K562 (cell line): ENCODE data around the gene BPTF. TPM values are rescaled to one million over a fixed set of nuclear protein-coding genes. Genes with fewer than 3 reads are reported as not detected.

Experiments
- ATAC-seq: fragments of 200-7000 bp; cut with Tn5 transposase; 3 replicates; pipeline ENCODE4 v1.9.1; 2020; ENCODE audit warnings: moderate library complexity
- BruUV-seq: library from RNA; stranded (reverse); fragments of 400-500 nt; replicated peaks from 2 replicates; lab custom pipeline; 2021; lab: Mats Ljungman, UMichigan
- CTCF ChIA-PET: fragments of 300-600 bp; formaldehyde crosslinking; extraction: SDS; loops from one replicate; lab custom pipeline; 2021; ENCODE audit warnings: low intra/inter-chr PET ratio; lab: Yijun Ruan, JAX
- POLR2A ChIA-PET: fragments of 300-600, 350-650 bp; sonication (Branson Sonifier 250); formaldehyde crosslinking; extraction: SDS; loops from one replicate; lab custom pipeline; 2021; ENCODE audit warnings: antibody characterized with exemption, inconsistent platforms; lab: Yijun Ruan, JAX
- DNase-seq, 4 experiments: peaks; one replicate each; pipeline versions ENCODE4 v3.0.0 to v3.0.0-alpha.2; 2011 to 2018; ENCODE audit warnings: low spot score in 3 of 4, mixed read lengths in 3 of 4; ENCODE audit errors: extremely low read depth in 1 of 4
- FAIRE-seq: peaks from 2 replicates; lab custom pipeline; 2011; peaks lifted over from hg19 to GRCh38; lab: Jason Lieb, UNC
- H2AFZ ChIP-seq: 2 replicates; pipeline ENCODE4 v1.6.0; 2011; ENCODE audit warnings: low read depth, low read length, control low read depth, inconsistent platforms
- H3K27ac ChIP-seq: fragments of 200-600 bp; 3 replicates; pipeline ENCODE4 v1.8.0; 2011; ENCODE audit warnings: low read depth, mild to moderate bottlenecking, control low read depth, inconsistent platforms, low read length, moderate library complexity, mixed read lengths; ENCODE audit errors: extremely low read depth
- H3K27me3 ChIP-seq, 2 experiments: fragments of 300-600 bp in 1 of 2; 2 replicates in 1 of 2; 3 replicates in 1 of 2; pipeline versions ENCODE4 v1.6.0 to v1.8.0; 2011; ENCODE audit warnings: inconsistent platforms in 2 of 2, low read length in 2 of 2, mild to moderate bottlenecking in 1 of 2, mixed read lengths in 1 of 2, moderate library complexity in 1 of 2; ENCODE audit not compliant: control insufficient read depth in 2 of 2, insufficient read depth in 2 of 2
- H3K36me3 ChIP-seq: fragments of 300-600 bp; 3 replicates; pipeline ENCODE4 v1.8.0; 2011; ENCODE audit warnings: mild to moderate bottlenecking, low read length, inconsistent platforms; ENCODE audit not compliant: control insufficient read depth, insufficient read depth
- H3K4me1 ChIP-seq, 2 experiments: fragments of 200-600 bp in 1 of 2; replicated peaks in 1 of 2; 2 replicates in 1 of 2; 3 replicates in 1 of 2; pipeline versions ENCODE4 v1.5.1 to v1.8.0; 2011; ENCODE audit warnings: inconsistent platforms in 2 of 2, low read length in 2 of 2, mild to moderate bottlenecking in 1 of 2, mixed read lengths in 1 of 2, moderate library complexity in 1 of 2; ENCODE audit not compliant: control insufficient read depth in 2 of 2, insufficient read depth in 2 of 2
- H3K4me2 ChIP-seq: 2 replicates; pipeline ENCODE4 v1.6.1; 2011; ENCODE audit warnings: low read length, control low read depth, inconsistent platforms, mixed read lengths; ENCODE audit not compliant: insufficient read depth
- H3K4me3 ChIP-seq: fragments of 200-600 bp; sonication (generic), shearing (Covaris generic); 2 replicates; pipeline ENCODE4 v1.5.1; 2016; ENCODE audit warnings: control low read depth, inconsistent platforms
- H3K79me2 ChIP-seq: fragments of 200-600 bp; 3 replicates; pipeline ENCODE4 v1.8.0; 2011; ENCODE audit warnings: low read length, inconsistent platforms; ENCODE audit not compliant: control insufficient read depth, insufficient read depth
- H3K9ac ChIP-seq, 2 experiments: 2 replicates each; pipeline versions ENCODE4 v1.6.0 to v1.6.1; 2011; ENCODE audit warnings: low read depth in 2 of 2, low read length in 2 of 2, control low read depth in 1 of 2, inconsistent platforms in 1 of 2, mild to moderate bottlenecking in 1 of 2, mixed read lengths in 1 of 2; ENCODE audit not compliant: insufficient read depth in 1 of 2
- H3K9me1 ChIP-seq: one replicate; pipeline ENCODE4 v1.6.0; 2011; ENCODE audit warnings: inconsistent platforms, mild to moderate bottlenecking, low read length, moderate library complexity; ENCODE audit not compliant: control insufficient read depth, insufficient read depth
- H3K9me3 ChIP-seq: replicated peaks from 2 replicates; pipeline ENCODE4 v1.5.1; 2011; ENCODE audit warnings: low read depth, low read length, inconsistent platforms; ENCODE audit not compliant: control insufficient read depth, insufficient read depth
- H4K20me1 ChIP-seq: replicated peaks from 2 replicates; pipeline ENCODE4 v1.6.1; 2011; ENCODE audit warnings: low read length, inconsistent platforms, mixed read lengths; ENCODE audit not compliant: control insufficient read depth, insufficient read depth
- BACH1 ChIP-seq: fragments of 200-800 bp; sonication (Bioruptor generic); IDR thresholded peaks from 2 replicates; pipeline ENCODE4 v1.6.1; 2016; ENCODE audit warnings: missing genetic modification characterization, missing compliant biosample characterization
- CXXC5 ChIP-seq: fragments of 250-450 bp; sonication (Bioruptor Pico); IDR thresholded peaks from 2 replicates; pipeline ENCODE4 v1.8.0; 2022; ENCODE audit warnings: inconsistent platforms, mild to moderate bottlenecking, moderate library complexity
- KAT8 ChIP-seq: fragments of 450-650 bp; IDR thresholded peaks from 2 replicates; pipeline ENCODE4 v1.6.1; 2016; ENCODE audit warnings: low read depth, mild to moderate bottlenecking
- MAZ ChIP-seq, 2 experiments: fragments of 450-650 bp in 1 of 2; sonication (generic) in 1 of 2; formaldehyde crosslinking; IDR thresholded peaks in 1 of 2; conservative IDR thresholded peaks in 1 of 2; 2 replicates each; pipeline versions ENCODE4 v1.4.0 to v1.5.0; 2020; ENCODE audit warnings: mild to moderate bottlenecking in 1 of 2, missing genetic modification reagents in 1 of 2
- NCOA6 ChIP-seq: fragments of 450-650 bp; IDR thresholded peaks from 2 replicates; pipeline ENCODE4 v1.6.1; 2017; ENCODE audit warnings: mild to moderate bottlenecking
- PHTF2 ChIP-seq: fragments of 250-450 bp; sonication (Bioruptor Pico); IDR thresholded peaks from 2 replicates; pipeline ENCODE4 v1.5.0; 2021; ENCODE audit warnings: mild to moderate bottlenecking
- POLR2H ChIP-seq: IDR thresholded peaks from 2 replicates; pipeline ENCODE4 v1.6.1; 2016; ENCODE audit warnings: missing genetic modification characterization, low read depth, mild to moderate bottlenecking, control low read depth, missing compliant biosample characterization, moderate library complexity
- RBM22 ChIP-seq: fragments of 200-400 bp; formaldehyde crosslinking; IDR thresholded peaks from 2 replicates; pipeline ENCODE4 v1.6.1; 2018; ENCODE audit warnings: low read length, low read depth; ENCODE audit not compliant: poor library complexity, severe bottlenecking
- USF1 ChIP-seq: sonication (generic); formaldehyde crosslinking; IDR thresholded peaks from 2 replicates; pipeline ENCODE4 v1.9.0; 2022; ENCODE audit warnings: mild to moderate bottlenecking, missing genetic modification reagents
- ZNF589 ChIP-seq: fragments of 200-800 bp; sonication (Bioruptor generic); IDR thresholded peaks from 2 replicates; pipeline ENCODE4 v1.6.1; 2016; ENCODE audit warnings: low read depth, missing genetic modification characterization, missing compliant biosample characterization
- ZNF644 ChIP-seq: fragments of 200-800 bp; sonication (Bioruptor generic); IDR thresholded peaks from 2 replicates; pipeline ENCODE4 v1.6.1; 2016; ENCODE audit warnings: low read depth, missing genetic modification characterization, missing compliant biosample characterization
- ZNF655 ChIP-seq: fragments of 250-450 bp; sonication (Bioruptor Pico); IDR thresholded peaks from 2 replicates; pipeline ENCODE4 v1.5.0; 2021
- WGBS: fragments of 100-300 bp; shearing (Covaris generic); methylation state at CpG from one replicate; pipeline ENCODE4 v1.1.6; 2016; ENCODE audit warnings: low coverage, mixed read lengths; ENCODE audit not compliant: insufficient coverage; ENCODE audit errors: missing lambda C conversion rate; 5-methylcytosine and 5-hydroxymethylcytosine counted together
- in situ Hi-C: fragments of 300-500 bp; cut with MboI; formaldehyde crosslinking; loops from 4 replicates; pipeline ENCODE4 v1.15.0; 2018; ENCODE audit warnings: inconsistent platforms, mixed read lengths
- intact Hi-C: fragments of 100-400 bp; cut with micrococcal nuclease; formaldehyde crosslinking; loops from 2 replicates; pipeline ENCODE4 v1.14.2; 2022
- polyA plus RNA-seq, 8 experiments: library from polyadenylated mRNA; depleted of rRNA in 4 of 8; stranded (reverse) in 5 of 8; unstranded in 3 of 8; fragments of >200 nt; fragmentation: Nextera tagmentation in 2 of 8; fragmentation: Illumina TruSeq in 1 of 8; extraction: Ambion mirVana in 2 of 8; extraction: Trizol in 1 of 8; gene quantifications; 2 replicates each; pipeline versions ENCODE4 v1.2.1 to v1.2.3, GENCODE V29; 2011 to 2014; ENCODE audit warnings: inconsistent platforms in 1 of 8, missing spikeins in 1 of 8
- total RNA-seq, 7 experiments: library from RNA; depleted of rRNA in 6 of 7; stranded (reverse); fragments of >200 nt in 6 of 7; fragmentation: Illumina TruSeq in 2 of 7; extraction: Trizol in 2 of 7; gene quantifications; 2 replicates each; pipeline versions ENCODE4 v1.2.1 to v1.2.3, GENCODE V29; 2011 to 2021; ENCODE audit warnings: low replicate concordance in 1 of 7

Gene BPTF
- total and polyA plus RNA-seq, 9 of the 15 experiments (the other 6 are each of a cell fraction or from before 2014, with no cell fraction given): 12.5 to 52.1 (median 26.9) TPM

GRCh38 chr17:67993153-67993997 is 168.1 kb downstream of the BPTF start:
- Histone ChIP-seq H3K4me2 (peak overlapping the region; percentile 90), H3K4me3 (peak overlapping the region; percentile 92), H3K27me3 (no peaks in the 10 kb centered on the region), H3K9me1 (no peaks in the 10 kb centered on the region), H2AFZ (peak overlapping the region; percentile 92), H3K79me2 (peaks cover 21% of the 10 kb centered on the region), H3K36me3 (peaks cover 5% of the 10 kb centered on the region; the same call in 1 of the 3 replicates), H3K4me1 (peaks cover 20 to 25% of the 10 kb centered on the region in 2 experiments), H4K20me1 (no peaks in the 10 kb centered on the region), H3K9me3 (no peaks in the 10 kb centered on the region), H3K27ac (peak overlapping the region; percentile 99), H3K9ac (peak overlapping the region; percentile 94 to 98)
- no peak for FAIRE-seq
- no TSS peak for BruUV-seq
- CTCF ChIA-PET: interaction anchor here (0.6 kb wide), 1 partner anchor 270 kb away, joined by 4 read pairs; no protein-coding TSS in a partner anchor
- 1% methylated on average over 61 of the region's 144 CpGs for WGBS
- intact Hi-C loops (no loop called here), in situ Hi-C loops (no loop called here)
- peak; percentile 88 for ATAC-seq
- POLR2A ChIA-PET: interaction anchor here (0.5 to 1.4 kb wide), 10 partner anchors 8 to 616 kb away, joined by 3 to 5 read pairs (median 4); partner anchors contain the start of gene PITPNC1
- DNase-seq: peak; percentile 85 to 91 (median 88)
- TF ChIP-seq RBM22 (peak; percentile 34), CXXC5 (CRISPR knock-in tag) (peak; percentile 75), PHTF2 (CRISPR knock-in tag) (no peak), ZNF589 (CRISPR knock-in tag) (peak; percentile 91), KAT8 (no peak), ZNF655 (CRISPR knock-in tag) (no peak), POLR2H (tag) (peak; percentile 64), USF1 (CRISPR knock-in tag) (no peak), NCOA6 (peak; percentile 84), BACH1 (peak; percentile 83), ZNF644 (peak; percentile 98), MAZ (CRISPR knock-in tag; conservative IDR thresholded peaks at IDR 0.05 in 1 of 2, IDR thresholded peaks at IDR 0.05 in 1 of 2) (0 out of 4 replicates have a peak, but pooled peaks of 1 of the 2 experiments have one; percentile 74)
